H9 (cell line): ENCODE data around the gene ANKS1B. TPM values are rescaled to one million over a fixed set of nuclear protein-coding genes. Genes with fewer than 3 reads are reported as not detected.

Experiments
- DNase-seq: peaks from one replicate; pipeline ENCODE4 v3.0.0-alpha.2; 2017
- H2AFZ ChIP-seq: one replicate; pipeline ENCODE4 v1.6.1; 2013; ENCODE audit warnings: mild to moderate bottlenecking, low read length, control low read depth, moderate library complexity
- H2AK5ac ChIP-seq: 2 replicates; pipeline ENCODE4 v1.6.1; 2013; ENCODE audit warnings: low read length, control low read depth, mixed read lengths; ENCODE audit not compliant: insufficient read length
- H2BK120ac ChIP-seq: one replicate; pipeline ENCODE4 v1.6.1; 2013; ENCODE audit warnings: low read depth, mild to moderate bottlenecking, low read length, control low read depth, inconsistent platforms; ENCODE audit not compliant: poor library complexity, severe bottlenecking
- H2BK12ac ChIP-seq: 2 replicates; pipeline ENCODE4 v1.6.1; 2013; ENCODE audit warnings: low read length, control low read depth, mixed read lengths, low read depth; ENCODE audit not compliant: insufficient read length
- H2BK15ac ChIP-seq: 2 replicates; pipeline ENCODE4 v1.6.1; 2013; ENCODE audit warnings: low read depth, low read length, control low read depth
- H2BK20ac ChIP-seq: one replicate; pipeline ENCODE4 v1.6.1; 2013; ENCODE audit warnings: low read depth, mild to moderate bottlenecking, low read length, control low read depth, inconsistent platforms; ENCODE audit not compliant: poor library complexity, severe bottlenecking
- H2BK5ac ChIP-seq: 2 replicates; pipeline ENCODE4 v1.6.1; 2013; ENCODE audit warnings: low read length, control low read depth, mixed read lengths; ENCODE audit not compliant: insufficient read length
- H3K14ac ChIP-seq: 2 replicates; pipeline ENCODE4 v1.6.1; 2013; ENCODE audit warnings: low read length, control low read depth; ENCODE audit not compliant: insufficient read depth
- H3K18ac ChIP-seq: 2 replicates; pipeline ENCODE4 v1.6.1; 2013; ENCODE audit warnings: low read depth, mild to moderate bottlenecking, mixed read lengths, low read length, control low read depth; ENCODE audit not compliant: insufficient read length
- H3K23ac ChIP-seq: 2 replicates; pipeline ENCODE4 v1.6.1; 2013; ENCODE audit warnings: low read length, control low read depth, mixed read lengths, low read depth; ENCODE audit not compliant: insufficient read length
- H3K23me2 ChIP-seq: 2 replicates; pipeline ENCODE4 v1.6.1; 2013; ENCODE audit warnings: low read depth, mild to moderate bottlenecking, mixed read lengths, low read length, control low read depth; ENCODE audit not compliant: insufficient read length, poor library complexity, severe bottlenecking
- H3K27ac ChIP-seq: 2 replicates; pipeline ENCODE4 v1.5.1; 2013; ENCODE audit warnings: low read length, control low read depth, mixed read lengths, low read depth; ENCODE audit not compliant: insufficient read length
- H3K27me3 ChIP-seq: 2 replicates; pipeline ENCODE4 v1.6.1; 2013; ENCODE audit warnings: low read length, control low read depth, inconsistent platforms; ENCODE audit not compliant: insufficient read depth
- H3K4ac ChIP-seq: 2 replicates; pipeline ENCODE4 v1.6.1; 2013; ENCODE audit warnings: low read depth, mild to moderate bottlenecking, control low read depth, inconsistent platforms, low read length, moderate library complexity
- H3K4me1 ChIP-seq: 2 replicates; pipeline ENCODE4 v1.6.1; 2013; ENCODE audit warnings: low read length, control low read depth, inconsistent platforms; ENCODE audit not compliant: insufficient read depth
- H3K4me2 ChIP-seq: 2 replicates; pipeline ENCODE4 v1.6.1; 2013; ENCODE audit warnings: low read length, control low read depth, mixed read lengths; ENCODE audit not compliant: insufficient read length, insufficient read depth
- H3K56ac ChIP-seq: 2 replicates; pipeline ENCODE4 v1.6.1; 2013; ENCODE audit warnings: low read depth, mild to moderate bottlenecking, mixed read lengths, low read length, control low read depth; ENCODE audit not compliant: insufficient read length
- H3K79me1 ChIP-seq: 2 replicates; pipeline ENCODE4 v1.6.1; 2013; ENCODE audit warnings: low read depth, mild to moderate bottlenecking, moderate library complexity, low read length, control low read depth, inconsistent platforms; ENCODE audit not compliant: insufficient read depth, poor library complexity, severe bottlenecking
- H3K79me2 ChIP-seq: 2 replicates; pipeline ENCODE4 v1.6.1; 2013; ENCODE audit warnings: low read length, control low read depth, inconsistent platforms; ENCODE audit not compliant: insufficient read depth
- H3K9ac ChIP-seq: 2 replicates; pipeline ENCODE4 v1.6.1; 2013; ENCODE audit warnings: low read length, control low read depth, mixed read lengths; ENCODE audit not compliant: insufficient read length; ENCODE audit errors: extremely low read depth
- H3K9me3 ChIP-seq: one replicate; pipeline ENCODE4 v1.6.1; 2013; ENCODE audit warnings: low read depth, low read length, inconsistent platforms; ENCODE audit not compliant: control insufficient read depth
- H3T11ph ChIP-seq: one replicate; pipeline ENCODE4 v1.6.1; 2013; ENCODE audit warnings: mild to moderate bottlenecking, low read length, control low read depth, inconsistent platforms
- H4K20me1 ChIP-seq: one replicate; pipeline ENCODE4 v1.6.1; 2013; ENCODE audit not compliant: control insufficient read depth, insufficient read length, insufficient read depth
- H4K5ac ChIP-seq: 2 replicates; pipeline ENCODE4 v1.6.1; 2013; ENCODE audit warnings: low read depth, mild to moderate bottlenecking, mixed read lengths, low read length, control low read depth; ENCODE audit not compliant: insufficient read length
- H4K8ac ChIP-seq: replicated peaks from 2 replicates; pipeline ENCODE4 v1.6.1; 2013; ENCODE audit warnings: low read length, control low read depth, mixed read lengths, low read depth; ENCODE audit not compliant: insufficient read length
- H4K91ac ChIP-seq: 2 replicates; pipeline ENCODE4 v1.6.1; 2013; ENCODE audit warnings: low read depth, mild to moderate bottlenecking, moderate library complexity, mixed read lengths, low read length, control low read depth; ENCODE audit not compliant: insufficient read length
- H3K27ac Mint-ChIP-seq, 3 experiments: 2 replicates in 2 of 3; 3 replicates in 1 of 3; pipeline ENCODE4 v1.8.0; 2020 to 2021; ENCODE audit warnings: mixed read lengths in 3 of 3, mild to moderate bottlenecking in 1 of 3, moderate library complexity in 1 of 3
- H3K27me3 Mint-ChIP-seq: 2 replicates; pipeline ENCODE4 v1.8.0; 2021; ENCODE audit warnings: low read depth, mild to moderate bottlenecking, moderate library complexity, mixed read lengths
- H3K36me3 Mint-ChIP-seq, 3 experiments: 2 replicates in 2 of 3; 3 replicates in 1 of 3; pipeline ENCODE4 v1.8.0; 2020 to 2021; ENCODE audit warnings: low read depth in 3 of 3, mixed read lengths in 3 of 3; ENCODE audit not compliant: insufficient read depth in 1 of 3
- H3K4me1 Mint-ChIP-seq, 2 experiments: 2 replicates each; pipeline ENCODE4 v1.8.0; 2020; ENCODE audit warnings: mixed read lengths in 2 of 2
- H3K4me3 Mint-ChIP-seq, 2 experiments: 2 replicates in 1 of 2; 3 replicates in 1 of 2; pipeline ENCODE4 v1.8.0; 2020 to 2021; ENCODE audit warnings: mild to moderate bottlenecking in 2 of 2, mixed read lengths in 2 of 2, moderate library complexity in 1 of 2
- H3K9me3 Mint-ChIP-seq, 2 experiments: 2 replicates in 1 of 2; 3 replicates in 1 of 2; pipeline ENCODE4 v1.8.0; 2020; ENCODE audit warnings: mild to moderate bottlenecking in 2 of 2, mixed read lengths in 2 of 2, moderate library complexity in 1 of 2
- WGBS: extraction: QIAGEN DNeasy Blood & Tissue Kit; methylation state at CpG from one replicate; pipeline ENCODE4 v1.1.7; 2013; ENCODE audit warnings: missing lambda C conversion rate, low lambda C conversion rate, mixed read lengths; ENCODE audit not compliant: insufficient read length; ENCODE audit errors: extremely low coverage; 5-methylcytosine and 5-hydroxymethylcytosine counted together
- total RNA-seq: library from RNA; stranded (reverse); gene quantifications from 2 replicates; pipeline ENCODE4 v1.2.1, GENCODE V29; 2021
- TF ChIP-seq, protein P1 (sequence below): fragments of 200-600 bp; sonication (generic); conservative IDR thresholded peaks from 3 replicates; pipeline ENCODE4 v1.8.0; 2021; ENCODE audit warnings: antibody characterized with exemption, mild to moderate bottlenecking

The ANKS1B gene
- total RNA-seq, 1 experiment from 2014 or later = 4.1 TPM

DNA sequence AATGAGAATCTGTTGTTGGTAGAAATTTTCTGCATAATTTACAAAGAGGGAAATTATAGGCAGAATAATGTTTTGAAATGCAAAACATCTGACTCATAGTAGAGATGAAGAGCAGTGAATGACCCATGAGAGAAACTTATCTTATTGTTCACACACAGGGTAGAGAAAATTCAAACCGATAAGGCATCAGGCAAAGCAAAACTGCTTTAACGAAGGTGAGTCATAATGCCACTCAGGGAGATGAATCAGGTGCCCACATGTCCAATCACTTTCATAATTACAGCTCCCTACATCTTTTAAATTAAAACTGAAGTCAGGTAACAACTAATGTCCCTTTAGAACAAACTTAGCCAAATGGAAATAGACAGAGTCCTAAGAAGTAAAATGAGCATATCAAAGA lies 602.7 kb downstream of the ANKS1B start:
- H3K27me3 Mint-ChIP-seq = no peaks in the 10 kb centered on the region
- Histone ChIP-seq H3K9me3 (no peaks in the 10 kb centered on the region), H3K79me1 (no peaks in the 10 kb centered on the region), H3K9ac (no peak overlapping the region), H3K14ac (no peak overlapping the region), H3K23ac (no peak overlapping the region), H2BK5ac (no peak overlapping the region), H2BK15ac (no peak overlapping the region), H2BK20ac (no peak overlapping the region), H3T11ph (no peak overlapping the region), H3K27me3 (no peaks in the 10 kb centered on the region), H4K91ac (no peak overlapping the region), H3K4me2 (no peak overlapping the region), H2BK120ac (no peak overlapping the region), H3K79me2 (no peaks in the 10 kb centered on the region), H4K20me1 (no peaks in the 10 kb centered on the region), H3K18ac (no peak overlapping the region), H2AFZ (no peak overlapping the region), H2AK5ac (no peak overlapping the region), H3K23me2 (no peaks in the 10 kb centered on the region), H2BK12ac (no peak overlapping the region), H3K27ac (no peak overlapping the region), H4K8ac (no peak overlapping the region), H3K4ac (no peak overlapping the region), H3K56ac (no peak overlapping the region), H3K4me1 (no peaks in the 10 kb centered on the region), H4K5ac (no peak overlapping the region)
- no peak overlapping the region; a peak in 1 of 7 replicates for H3K27ac Mint-ChIP-seq
- H3K36me3 Mint-ChIP-seq = no peaks in the 10 kb centered on the region
- no peak for DNase-seq
- H3K4me1 Mint-ChIP-seq = peaks cover 2 to 3% of the 10 kb centered on the region in 2 experiments; a peak in 1 of 4 replicates
- H3K4me3 Mint-ChIP-seq = no peak overlapping the region
- TF ChIP-seq, protein P1, sequence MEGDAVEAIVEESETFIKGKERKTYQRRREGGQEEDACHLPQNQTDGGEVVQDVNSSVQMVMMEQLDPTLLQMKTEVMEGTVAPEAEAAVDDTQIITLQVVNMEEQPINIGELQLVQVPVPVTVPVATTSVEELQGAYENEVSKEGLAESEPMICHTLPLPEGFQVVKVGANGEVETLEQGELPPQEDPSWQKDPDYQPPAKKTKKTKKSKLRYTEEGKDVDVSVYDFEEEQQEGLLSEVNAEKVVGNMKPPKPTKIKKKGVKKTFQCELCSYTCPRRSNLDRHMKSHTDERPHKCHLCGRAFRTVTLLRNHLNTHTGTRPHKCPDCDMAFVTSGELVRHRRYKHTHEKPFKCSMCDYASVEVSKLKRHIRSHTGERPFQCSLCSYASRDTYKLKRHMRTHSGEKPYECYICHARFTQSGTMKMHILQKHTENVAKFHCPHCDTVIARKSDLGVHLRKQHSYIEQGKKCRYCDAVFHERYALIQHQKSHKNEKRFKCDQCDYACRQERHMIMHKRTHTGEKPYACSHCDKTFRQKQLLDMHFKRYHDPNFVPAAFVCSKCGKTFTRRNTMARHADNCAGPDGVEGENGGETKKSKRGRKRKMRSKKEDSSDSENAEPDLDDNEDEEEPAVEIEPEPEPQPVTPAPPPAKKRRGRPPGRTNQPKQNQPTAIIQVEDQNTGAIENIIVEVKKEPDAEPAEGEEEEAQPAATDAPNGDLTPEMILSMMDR = no peak
- WGBS = no CpG with 5 or more reads among the region's 2 CpGs
- H3K9me3 Mint-ChIP-seq = no peaks in the 10 kb centered on the region; a peak in 1 of 5 replicates
